IMR-90 (cell line): Measurements from ENCODE around the gene CCL4. TPM values are rescaled to one million over a fixed set of nuclear protein-coding genes. Genes with fewer than 3 reads are reported as not detected.

Experiments used
- ATAC-seq: fragments of 200-7000 bp; cut with Tn5 transposase; 2 replicates; pipeline ENCODE4 v1.9.1; 2020; ENCODE audit warnings: low read depth, mild to moderate bottlenecking, moderate library complexity
- BruUV-seq: library from RNA; stranded (reverse); fragments of 400-500 nt; replicated peaks from 2 replicates; lab custom pipeline; 2021; lab: Mats Ljungman, UMichigan
- CTCF ChIA-PET: fragments of 300-600 bp; formaldehyde crosslinking; extraction: SDS; loops from one replicate; lab custom pipeline; 2021; ENCODE audit warnings: antibody characterized with exemption; lab: Yijun Ruan, JAX
- POLR2A ChIA-PET: fragments of 300-600 bp; sonication (Branson Sonifier 250); formaldehyde crosslinking; loops from one replicate; lab custom pipeline; 2022; ENCODE audit warnings: antibody characterized with exemption; ENCODE audit not compliant: unreplicated experiment; lab: Charles Lee
- DNase-seq: peaks from one replicate; pipeline ENCODE4 v3.0.0; 2013
- H2AFZ ChIP-seq: replicated peaks from 2 replicates; pipeline ENCODE3; 2013; ENCODE audit warnings: low read length, mild to moderate bottlenecking; ENCODE audit not compliant: poor library complexity
- H2AK5ac ChIP-seq: 2 replicates; pipeline ENCODE4 v1.6.1; 2013; ENCODE audit warnings: low read depth, low read length, inconsistent platforms
- H2AK9ac ChIP-seq: replicated peaks from 2 replicates; pipeline ENCODE3; 2013; ENCODE audit warnings: mild to moderate bottlenecking, low read depth, low read length, moderate library complexity; ENCODE audit not compliant: poor library complexity
- H2BK120ac ChIP-seq: 2 replicates; pipeline ENCODE4 v1.6.1; 2013; ENCODE audit warnings: low read depth, low read length, inconsistent platforms
- H2BK15ac ChIP-seq: 3 replicates; pipeline ENCODE4 v1.6.1; 2013; ENCODE audit warnings: low read depth, low read length, inconsistent platforms
- H2BK20ac ChIP-seq: 2 replicates; pipeline ENCODE4 v1.6.1; 2013; ENCODE audit warnings: low read depth, mild to moderate bottlenecking, inconsistent platforms, low read length, moderate library complexity
- H2BK5ac ChIP-seq: 2 replicates; pipeline ENCODE4 v1.6.1; 2013; ENCODE audit warnings: mild to moderate bottlenecking, low read depth, low read length, inconsistent platforms; ENCODE audit not compliant: poor library complexity, severe bottlenecking
- H3K14ac ChIP-seq: replicated peaks from 2 replicates; pipeline ENCODE4 v1.6.1; 2013; ENCODE audit warnings: low read depth, low read length, inconsistent platforms
- H3K18ac ChIP-seq: 2 replicates; pipeline ENCODE4 v1.6.1; 2013; ENCODE audit warnings: low read depth, low read length, control low read depth
- H3K23ac ChIP-seq: 2 replicates; pipeline ENCODE4 v1.6.1; 2013; ENCODE audit warnings: low read depth, low read length, inconsistent platforms
- H3K27ac ChIP-seq: 2 replicates; pipeline ENCODE4 v1.5.1; 2013; ENCODE audit warnings: mild to moderate bottlenecking, control low read depth, low read length; ENCODE audit not compliant: insufficient read depth
- H3K27me3 ChIP-seq: 2 replicates; pipeline ENCODE4 v1.6.1; 2013; ENCODE audit warnings: low read length; ENCODE audit not compliant: control insufficient read depth, insufficient read depth
- H3K36me3 ChIP-seq: 2 replicates; pipeline ENCODE4 v1.6.1; 2013; ENCODE audit warnings: low read length, mixed read lengths; ENCODE audit not compliant: control insufficient read depth, insufficient read depth
- H3K4ac ChIP-seq: 2 replicates; pipeline ENCODE4 v1.6.1; 2013; ENCODE audit warnings: low read depth, low read length, inconsistent platforms
- H3K4me1 ChIP-seq: 2 replicates; pipeline ENCODE4 v1.6.1; 2013; ENCODE audit warnings: low read length, mixed read lengths; ENCODE audit not compliant: control insufficient read depth, insufficient read depth
- H3K4me2 ChIP-seq: 2 replicates; pipeline ENCODE4 v1.6.1; 2013; ENCODE audit warnings: low read depth, mild to moderate bottlenecking, control low read depth, low read length, moderate library complexity
- H3K4me3 ChIP-seq: 2 replicates; pipeline ENCODE4 v1.5.1; 2013; ENCODE audit warnings: low read depth, mild to moderate bottlenecking, control low read depth, low read length, moderate library complexity; ENCODE audit not compliant: insufficient read depth
- H3K56ac ChIP-seq: 2 replicates; pipeline ENCODE4 v1.6.1; 2013; ENCODE audit warnings: low read length, inconsistent platforms; ENCODE audit not compliant: insufficient read depth; ENCODE audit errors: extremely low read depth
- H3K79me1 ChIP-seq, 2 experiments: 2 replicates each; pipeline ENCODE4 v1.6.1; 2013; ENCODE audit warnings: low read length in 2 of 2, inconsistent platforms in 1 of 2, low read depth in 1 of 2
- H3K9ac ChIP-seq: 2 replicates; pipeline ENCODE4 v1.6.1; 2013; ENCODE audit warnings: low read depth, low read length, control low read depth
- H3K9me1 ChIP-seq: 2 replicates; pipeline ENCODE4 v1.6.1; 2013; ENCODE audit warnings: low read length, inconsistent platforms; ENCODE audit not compliant: insufficient read depth
- H3K9me3 ChIP-seq: 2 replicates; pipeline ENCODE4 v1.6.1; 2013; ENCODE audit warnings: low read length; ENCODE audit not compliant: control insufficient read depth, insufficient read depth
- H4K20me1 ChIP-seq: 2 replicates; pipeline ENCODE4 v1.6.1; 2013; ENCODE audit warnings: low read length, inconsistent platforms; ENCODE audit not compliant: insufficient read depth
- H4K5ac ChIP-seq: 2 replicates; pipeline ENCODE4 v1.6.1; 2013; ENCODE audit warnings: mild to moderate bottlenecking, low read depth, low read length, control low read depth
- H4K8ac ChIP-seq, 2 experiments: 2 replicates each; pipeline ENCODE4 v1.6.1; 2013; ENCODE audit warnings: low read depth in 2 of 2, low read length in 2 of 2, control low read depth in 1 of 2, inconsistent platforms in 1 of 2
- H4K91ac ChIP-seq: 2 replicates; pipeline ENCODE4 v1.6.1; 2013; ENCODE audit warnings: low read depth, low read length, inconsistent platforms; ENCODE audit not compliant: insufficient read depth
- BHLHE40 ChIP-seq: fragments of 150-350 bp; IDR thresholded peaks from 2 replicates; pipeline ENCODE4 v1.6.1; 2016; ENCODE audit warnings: mild to moderate bottlenecking, low read depth, low read length
- CEBPB ChIP-seq: IDR thresholded peaks from 2 replicates; pipeline ENCODE4 v1.6.1; 2012; ENCODE audit warnings: low read depth, low read length, improper control_type of control experiment
- CHD1 ChIP-seq: IDR thresholded peaks from 2 replicates; pipeline ENCODE4 v1.6.1; 2012; ENCODE audit warnings: low read depth, low read length, improper control_type of control experiment
- FOS ChIP-seq: fragments of 150-350 bp; IDR thresholded peaks from 2 replicates; pipeline ENCODE4 v1.6.1; 2016; ENCODE audit warnings: low read depth, low read length
- MAFK ChIP-seq: IDR thresholded peaks from 2 replicates; pipeline ENCODE4 v1.6.1; 2012; ENCODE audit warnings: low read depth, low read length, improper control_type of control experiment
- NFE2L2 ChIP-seq: fragments of 150-350 bp; IDR thresholded peaks from 2 replicates; pipeline ENCODE4 v1.6.1; 2016; ENCODE audit warnings: low read depth, mild to moderate bottlenecking, low read length
- RAD21 ChIP-seq: IDR thresholded peaks from 2 replicates; pipeline ENCODE4 v1.6.1; 2012; ENCODE audit warnings: low read length, improper control_type of control experiment
- RFX5 ChIP-seq: IDR thresholded peaks from 2 replicates; pipeline ENCODE4 v1.8.0; 2012; ENCODE audit warnings: low read depth, mild to moderate bottlenecking, low read length, moderate library complexity
- SMC3 ChIP-seq: fragments of 150-350 bp; IDR thresholded peaks from 2 replicates; pipeline ENCODE4 v1.6.1; 2016; ENCODE audit warnings: low read depth, mild to moderate bottlenecking, antibody characterized with exemption, low read length, moderate library complexity
- WGBS, 2 experiments: methylation state at CpG; one replicate each; pipeline versions ENCODE4 v1.1.5 to v1.1.7; 2013; ENCODE audit warnings: missing lambda C conversion rate in 2 of 2; ENCODE audit not compliant: insufficient read length in 1 of 2; ENCODE audit errors: extremely low coverage in 2 of 2; 5-methylcytosine and 5-hydroxymethylcytosine counted together
- dilution Hi-C: fragments of 300-500 bp; cut with HindIII; formaldehyde crosslinking; loops from one replicate; pipeline ENCODE4 v1.14.3; 2018; ENCODE audit warnings: low sequenced_read_pairs; ENCODE audit not compliant: unreplicated experiment
- in situ Hi-C: fragments of 300-500 bp; cut with MboI; formaldehyde crosslinking; loops from 3 replicates; pipeline ENCODE4 v1.14.3; 2019; ENCODE audit warnings: low sequenced_read_pairs, inconsistent platforms, mixed read lengths
- intact Hi-C: fragments of 100-400 bp; cut with micrococcal nuclease; formaldehyde crosslinking; loops from 2 replicates; pipeline ENCODE4 v1.10.0; 2022
- polyA plus RNA-seq, 3 experiments: library from polyadenylated mRNA; depleted of rRNA; stranded (reverse); fragments of >200 nt; gene quantifications; 2 replicates each; pipeline ENCODE4 v1.2.3, GENCODE V29; 2012; ENCODE audit warnings: low replicate concordance in 1 of 3
- total RNA-seq: library from RNA; depleted of rRNA; stranded (reverse); fragments of >200 nt; gene quantifications from 2 replicates; pipeline ENCODE4 v1.2.3, GENCODE V29; 2012
- TF ChIP-seq, protein P1 (sequence below): fragments of 150-350 bp; IDR thresholded peaks from 2 replicates; pipeline ENCODE4 v1.6.1; 2017; ENCODE audit warnings: mild to moderate bottlenecking, antibody characterized with exemption, low read length, low read depth

CCL4 gene
- total and polyA plus RNA-seq, 2 of the 4 experiments (the other 2 are of a cell fraction): not detected

DNA sequence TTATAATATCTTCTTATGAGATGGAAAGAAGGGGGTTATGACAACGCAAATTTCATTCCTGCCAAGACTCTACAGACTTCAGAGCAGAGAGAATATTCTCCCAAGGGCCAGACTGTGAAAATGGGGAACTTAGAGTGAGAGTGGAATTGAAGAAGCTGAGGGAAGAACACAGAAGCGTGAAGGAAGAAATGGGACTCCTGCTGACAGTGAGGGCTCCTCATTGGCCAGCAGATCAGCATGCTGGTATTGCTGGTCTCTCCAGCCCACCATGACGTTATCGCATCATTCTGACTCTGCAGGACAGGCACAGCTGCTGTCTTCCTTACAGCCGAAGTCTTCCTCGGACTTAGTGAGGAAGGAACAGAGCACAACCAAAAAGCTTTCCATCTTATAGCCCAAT is 24.3 kb downstream of the CCL4 start:
- no peak overlapping the region for H4K91ac ChIP-seq
- ATAC-seq: no peak
- H4K5ac ChIP-seq: no peak overlapping the region
- no peak overlapping the region for H2BK5ac ChIP-seq
- H3K4me3 ChIP-seq: no peak overlapping the region
- H4K20me1 ChIP-seq: no peaks in the 10 kb centered on the region
- H3K4me1 ChIP-seq: no peaks in the 10 kb centered on the region
- no peak overlapping the region for H3K27ac ChIP-seq
- H3K23ac ChIP-seq: no peak overlapping the region
- no peaks in the 10 kb centered on the region for H3K79me1 ChIP-seq
- no peak overlapping the region for H3K9ac ChIP-seq
- TF ChIP-seq MAFK: no peak
- TF ChIP-seq SMC3: no peak
- TF ChIP-seq RAD21: no peak
- no peak for TF ChIP-seq CEBPB
- TF ChIP-seq, protein P1, sequence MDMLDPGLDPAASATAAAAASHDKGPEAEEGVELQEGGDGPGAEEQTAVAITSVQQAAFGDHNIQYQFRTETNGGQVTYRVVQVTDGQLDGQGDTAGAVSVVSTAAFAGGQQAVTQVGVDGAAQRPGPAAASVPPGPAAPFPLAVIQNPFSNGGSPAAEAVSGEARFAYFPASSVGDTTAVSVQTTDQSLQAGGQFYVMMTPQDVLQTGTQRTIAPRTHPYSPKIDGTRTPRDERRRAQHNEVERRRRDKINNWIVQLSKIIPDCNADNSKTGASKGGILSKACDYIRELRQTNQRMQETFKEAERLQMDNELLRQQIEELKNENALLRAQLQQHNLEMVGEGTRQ: no peak
- no peak for TF ChIP-seq FOS
- TF ChIP-seq NFE2L2: no peak
- no peak for TF ChIP-seq CHD1
- no peak for TF ChIP-seq BHLHE40
- TF ChIP-seq RFX5: no peak
- H2AFZ ChIP-seq: no peak overlapping the region
- no peak overlapping the region for H3K4ac ChIP-seq
- H2AK5ac ChIP-seq: no peak overlapping the region
- H3K18ac ChIP-seq: no peak overlapping the region
- ChIA-PET CTCF (no interaction called here), POLR2A (no interaction called here)
- no peak for DNase-seq
- no peaks in the 10 kb centered on the region for H3K9me1 ChIP-seq
- no TSS peak for BruUV-seq
- H2BK120ac ChIP-seq: no peak overlapping the region
- H3K56ac ChIP-seq: no peak overlapping the region
- no peak overlapping the region for H2BK20ac ChIP-seq
- intact Hi-C loops: no loop called here
- peaks cover 4% of the 10 kb centered on the region; the same call in 1 of the 2 replicates for H3K9me3 ChIP-seq
- H2BK15ac ChIP-seq: no peak overlapping the region
- no peak overlapping the region for H3K4me2 ChIP-seq
- no peak overlapping the region for H4K8ac ChIP-seq
- no peak overlapping the region for H2AK9ac ChIP-seq
- no peaks in the 10 kb centered on the region for H3K27me3 ChIP-seq
- 54% methylated on average over 2 of the region's 6 CpGs; no CpG with 5 or more reads in 1 of the 2 experiments for WGBS, 2 experiments
- dilution Hi-C loops: no loop called here
- H3K36me3 ChIP-seq: no peaks in the 10 kb centered on the region
- H3K14ac ChIP-seq: no peak overlapping the region
- in situ Hi-C loops: no loop called here
